ENCODE results near the gene KCNIP4. TPM values are rescaled to one million over a fixed set of nuclear protein-coding genes. Genes with fewer than 3 reads are reported as not detected.

The KCNIP4 gene
- total and polyA plus RNA-seq, 2 experiments from 2014 or later: 0.69 to 1.00 TPM

GRCh38 chr4:21593671-21594001, 354.9 kb downstream of the KCNIP4 start:
- Histone ChIP-seq H3K4me2 (peak overlapping the region; percentile 2), H4K20me1 (ENCODE audit: insufficient read depth, poor library complexity, severe bottlenecking) (no peaks in the 10 kb centered on the region), H3K36me3 (replicated peaks; ENCODE audit: insufficient read depth, low read depth) (no peaks in the 10 kb centered on the region), H3K9me2 (replicated peaks; ENCODE audit: insufficient read depth) (no peaks in the 10 kb centered on the region), H3K4me3 (no peak overlapping the region), H3K9me3 (ENCODE audit: low read depth) (no peaks in the 10 kb centered on the region), H2AFZ (no peak overlapping the region), H3K4me1 (ENCODE audit: insufficient read depth) (peaks cover 6% of the 10 kb centered on the region), H3K79me2 (no peaks in the 10 kb centered on the region), H3K27me3 (no peaks in the 10 kb centered on the region), H3K27ac (no peak overlapping the region)
- TF ChIP-seq EZH2 (IDR thresholded peaks at IDR 0.05; ENCODE audit: borderline replicate concordance) (no peak), CTCF (IDR thresholded peaks at IDR 0.05; ENCODE audit: poor library complexity) (no peak), EZH2phosphoT487 (IDR thresholded peaks at IDR 0.05; ENCODE audit: low read depth, severe bottlenecking, unreplicated experiment) (no peak)
- DNase-seq (ENCODE audit: low spot score): no peak

GRCh38 chr4:21592970-21593670, 355.5 kb downstream of the KCNIP4 start:
- 55% methylated on average over 8 of the region's 8 CpGs for WGBS (ENCODE audit: low lambda C conversion rate, missing lambda C conversion rate)
- Histone ChIP-seq H3K9me3 (ENCODE audit: low read depth) (no peaks in the 10 kb centered on the region), H3K27ac (no peak overlapping the region), H3K4me2 (peak overlapping the region; percentile 2), H3K36me3 (replicated peaks; ENCODE audit: insufficient read depth, low read depth) (no peaks in the 10 kb centered on the region), H4K20me1 (ENCODE audit: insufficient read depth, poor library complexity, severe bottlenecking) (no peaks in the 10 kb centered on the region), H3K4me1 (ENCODE audit: insufficient read depth) (peaks cover 6% of the 10 kb centered on the region), H2AFZ (no peak overlapping the region), H3K79me2 (no peaks in the 10 kb centered on the region), H3K9me2 (replicated peaks; ENCODE audit: insufficient read depth) (no peaks in the 10 kb centered on the region), H3K27me3 (no peaks in the 10 kb centered on the region), H3K4me3 (no peak overlapping the region)
- TF ChIP-seq EZH2phosphoT487 (IDR thresholded peaks at IDR 0.05; ENCODE audit: low read depth, severe bottlenecking, unreplicated experiment) (no peak), CTCF (IDR thresholded peaks at IDR 0.05; ENCODE audit: poor library complexity) (no peak), EZH2 (IDR thresholded peaks at IDR 0.05; ENCODE audit: borderline replicate concordance) (no peak)
- DNase-seq (ENCODE audit: low spot score): peak; percentile 4

GRCh38 chr4:21577056-21577455, 371.5 kb downstream of the KCNIP4 start:
- Histone ChIP-seq H3K27me3 (no peaks in the 10 kb centered on the region), H3K9me2 (replicated peaks; ENCODE audit: insufficient read depth) (no peaks in the 10 kb centered on the region), H2AFZ (no peak overlapping the region), H3K4me2 (no peak overlapping the region), H3K36me3 (replicated peaks; ENCODE audit: insufficient read depth, low read depth) (no peaks in the 10 kb centered on the region), H4K20me1 (ENCODE audit: insufficient read depth, poor library complexity, severe bottlenecking) (no peaks in the 10 kb centered on the region), H3K79me2 (no peaks in the 10 kb centered on the region), H3K27ac (no peak overlapping the region), H3K4me1 (ENCODE audit: insufficient read depth) (no peaks in the 10 kb centered on the region), H3K4me3 (no peak overlapping the region), H3K9me3 (ENCODE audit: low read depth) (no peaks in the 10 kb centered on the region)
- DNase-seq (ENCODE audit: low spot score): no peak
- TF ChIP-seq EZH2phosphoT487 (IDR thresholded peaks at IDR 0.05; ENCODE audit: low read depth, severe bottlenecking, unreplicated experiment) (no peak), CTCF (IDR thresholded peaks at IDR 0.05; ENCODE audit: poor library complexity) (no peak), EZH2 (IDR thresholded peaks at IDR 0.05; ENCODE audit: borderline replicate concordance) (no peak)
- WGBS (ENCODE audit: low lambda C conversion rate, missing lambda C conversion rate): 97% methylated on average over 2 of the region's 2 CpGs

All from hepatocyte (in vitro differentiated cells).